Fibroblast of skin of abdomen (primary cell): ENCODE measurements around the gene TMSB4X.
A peak's percentile ranks its signal among the peaks of the same experiment; 100 is the strongest.

Source experiments
- DNase-seq: peaks from one replicate; pipeline ENCODE4 v3.0.0-alpha.2; 2013

The TMSB4X gene

GRCh38 chrX:12976819-12977732, 2.2 kb downstream of the TMSB4X start:
- DNase-seq, result peak; percentile 2

GRCh38 chrX:12977761-12978204, 2.9 kb downstream of the TMSB4X start:
- DNase-seq, result no peak

GRCh38 chrX:12978205-12979025, 3.5 kb downstream of the TMSB4X start:
- peak; percentile 92 for DNase-seq

- peak; percentile 59 for DNase-seq
Observed at GRCh38 chrX:12979026-12979607, 4.2 kb downstream of the TMSB4X start.

GRCh38 chrX:12979616-12980015, 4.7 kb downstream of the TMSB4X start:
- DNase-seq, result peak; percentile 18

GRCh38 chrX:12980039-12980438, 5.1 kb downstream of the TMSB4X start:
- DNase-seq, result peak; percentile 2

GRCh38 chrX:12981880-12982279, 7.0 kb downstream of the TMSB4X start:
- no peak for DNase-seq

- peak; percentile 91 for DNase-seq
Observed at GRCh38 chrX:12984603-12985319, 9.9 kb downstream of the TMSB4X start.

GRCh38 chrX:12985331-12985730, 10.4 kb downstream of the TMSB4X start:
- DNase-seq, result no peak

GRCh38 chrX:12986164-12986779, 11.4 kb downstream of the TMSB4X start:
- DNase-seq, result no peak

- DNase-seq, result peak; percentile 31
Observed at GRCh38 chrX:12986886-12987285, 12.0 kb downstream of the TMSB4X start.

GRCh38 chrX:12987340-12987739, 12.4 kb downstream of the TMSB4X start:
- no peak for DNase-seq

- DNase-seq, result peak; percentile 33
Observed at GRCh38 chrX:12987900-12988594, 13.1 kb downstream of the TMSB4X start.

- DNase-seq, result peak; percentile 65
Observed at GRCh38 chrX:12988797-12989196, 13.9 kb downstream of the TMSB4X start.

- no peak for DNase-seq
Observed at GRCh38 chrX:12989461-12989860, 14.6 kb downstream of the TMSB4X start.

GRCh38 chrX:12991575-12991974, 16.7 kb downstream of the TMSB4X start:
- DNase-seq, result no peak

- DNase-seq, result no peak
Observed at GRCh38 chrX:12992544-12993118, 17.7 kb downstream of the TMSB4X start.

- no peak for DNase-seq
Observed at GRCh38 chrX:12993826-12994225, 18.9 kb downstream of the TMSB4X start.

GRCh38 chrX:12994321-12994720, 19.4 kb downstream of the TMSB4X start:
- no peak for DNase-seq

- no peak for DNase-seq
Observed at GRCh38 chrX:12996934-12997435, 22.1 kb downstream of the TMSB4X start.
